Activated CD4-positive, alpha-beta T cell treated with anti-CD3 and anti-CD28 coated beads for 24 hours (primary cell): ENCODE results near the gene INAFM2.

Source experiments
- DNase-seq, 2 donors: peaks; one replicate each; pipeline ENCODE4 v3.0.0-alpha.2; 2020; ENCODE audit warnings: low read depth in 2 of 2

Gene INAFM2

GRCh38 chr15:40287968-40288367 is 35.5 kb upstream of the INAFM2 start:
- DNase-seq, result no peak

DNA sequence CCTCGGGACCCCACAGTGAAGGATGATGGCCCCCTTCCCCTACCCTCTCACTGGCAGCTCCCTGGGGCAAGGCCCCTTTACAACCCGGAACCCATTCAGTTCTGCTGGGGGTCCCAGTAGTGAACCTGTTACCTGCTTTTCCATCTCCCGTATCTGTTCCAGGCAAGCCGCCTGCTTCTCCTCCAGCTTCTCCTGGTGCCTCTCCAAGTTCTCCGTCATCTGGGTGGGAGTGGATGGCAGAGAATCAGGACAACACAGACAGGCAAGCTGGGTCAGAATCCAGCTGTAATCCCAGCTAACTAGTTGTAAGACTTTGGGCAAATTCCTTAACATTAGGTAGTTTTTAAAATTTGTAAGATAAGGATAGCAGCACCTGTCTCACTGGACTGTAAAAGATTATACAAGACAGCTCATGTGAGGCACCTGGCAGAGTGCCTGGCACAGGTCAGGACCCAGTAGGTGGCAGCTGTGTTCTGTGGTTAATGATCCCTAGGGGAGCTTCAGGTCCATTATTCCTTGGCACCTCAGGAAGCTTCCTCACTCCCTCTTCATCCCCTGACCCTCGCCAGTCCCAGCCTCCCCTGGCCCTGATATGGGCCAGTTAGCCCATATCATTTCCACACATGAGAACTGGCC is 34.2 kb upstream of the INAFM2 start:
- no peak for DNase-seq

- DNase-seq, result no peak
Measured at GRCh38 chr15:40290545-40290917, 33.0 kb upstream of the INAFM2 start.

- DNase-seq, result no peak
Measured at GRCh38 chr15:40290918-40291574, 32.4 kb upstream of the INAFM2 start.

DNA sequence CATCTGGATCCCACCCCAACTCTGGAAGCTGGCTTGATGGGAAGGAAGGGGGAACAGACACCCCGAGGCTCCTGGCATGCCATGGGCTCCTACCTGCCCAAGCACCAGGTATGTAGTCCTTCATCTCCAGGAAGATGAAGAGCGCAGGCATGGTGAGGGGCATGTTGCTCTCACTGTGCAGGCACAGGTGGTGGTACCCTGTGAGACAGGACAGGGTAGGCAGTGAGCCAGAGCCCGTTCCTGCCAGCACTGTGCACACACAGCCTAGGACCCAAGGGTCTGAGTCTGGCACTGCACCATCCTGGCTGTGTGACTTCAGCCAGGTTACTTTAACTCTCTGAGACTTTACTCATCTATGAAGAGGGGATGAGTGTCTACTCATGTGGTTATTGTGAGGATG is 31.2 kb upstream of the INAFM2 start:
- DNase-seq, result no peak

- no peak for DNase-seq
Measured at GRCh38 chr15:40293006-40293405, 30.5 kb upstream of the INAFM2 start.

DNA sequence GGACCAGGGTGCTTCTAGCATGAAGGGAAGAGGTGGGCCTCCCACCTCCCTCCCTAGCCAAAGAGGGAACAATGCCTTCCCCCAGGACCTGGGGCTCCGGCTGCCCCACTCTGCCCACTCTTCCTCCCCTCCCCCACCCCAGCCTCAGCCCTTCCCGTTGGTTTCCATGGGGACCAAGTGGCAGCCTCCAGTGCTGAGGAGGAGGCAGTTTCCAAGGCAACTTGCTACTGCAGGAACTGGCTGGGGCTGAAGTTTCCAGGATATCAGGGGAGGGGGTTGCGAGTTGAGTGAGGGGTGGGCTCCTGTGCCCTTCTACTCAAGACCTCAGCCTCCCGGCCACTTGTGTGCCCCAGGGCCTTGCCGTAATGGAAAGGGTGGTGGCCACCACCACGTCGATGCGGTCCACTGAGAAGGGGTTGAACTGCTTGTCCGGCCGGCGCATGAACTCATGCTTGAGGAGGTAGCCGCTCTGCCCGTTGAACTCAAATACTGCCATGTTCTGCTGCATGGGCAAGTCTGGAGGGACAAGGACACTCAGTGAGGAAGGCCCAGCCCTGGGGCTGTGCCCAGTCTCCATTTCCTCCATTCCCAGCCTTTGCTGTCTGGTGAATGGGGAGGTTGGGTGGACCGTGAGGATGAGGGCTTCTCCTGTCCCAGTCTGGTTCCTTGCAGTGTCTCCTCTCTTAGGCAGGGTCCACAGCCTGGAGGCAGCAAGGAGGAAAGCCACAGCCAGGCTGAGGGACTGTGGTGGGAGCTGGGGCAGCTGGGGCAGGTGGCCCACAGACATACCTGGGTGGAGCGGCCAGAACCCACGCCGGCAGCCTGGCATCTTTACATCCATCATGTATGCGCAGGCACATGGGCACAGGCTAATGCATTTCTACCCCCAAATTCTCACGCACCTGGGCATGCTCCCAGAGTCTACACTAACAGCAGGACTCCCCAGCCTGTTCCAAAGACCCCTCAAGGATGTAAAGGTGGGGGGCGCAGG is 29.3 kb upstream of the INAFM2 start:
- no peak for DNase-seq

DNA sequence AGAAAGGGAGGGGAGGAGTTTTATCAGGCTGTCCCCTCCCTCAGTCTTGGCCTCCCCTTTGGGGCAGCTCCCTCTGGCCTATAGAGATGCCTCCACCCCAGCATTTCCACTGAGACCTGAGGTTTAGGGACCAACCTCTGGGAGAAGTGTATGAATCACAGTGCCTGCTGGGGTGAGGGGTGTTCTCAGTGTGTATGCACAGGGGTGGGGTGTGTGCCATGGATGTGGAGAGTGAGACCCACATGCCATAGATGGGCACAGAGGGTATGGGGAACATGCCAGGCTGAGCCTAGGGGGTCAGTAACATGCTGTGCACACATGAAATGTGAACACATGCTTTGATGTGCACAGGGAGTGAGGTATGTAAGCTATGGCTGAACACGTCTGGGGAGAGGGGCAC is 28.2 kb upstream of the INAFM2 start:
- no peak for DNase-seq

DNA sequence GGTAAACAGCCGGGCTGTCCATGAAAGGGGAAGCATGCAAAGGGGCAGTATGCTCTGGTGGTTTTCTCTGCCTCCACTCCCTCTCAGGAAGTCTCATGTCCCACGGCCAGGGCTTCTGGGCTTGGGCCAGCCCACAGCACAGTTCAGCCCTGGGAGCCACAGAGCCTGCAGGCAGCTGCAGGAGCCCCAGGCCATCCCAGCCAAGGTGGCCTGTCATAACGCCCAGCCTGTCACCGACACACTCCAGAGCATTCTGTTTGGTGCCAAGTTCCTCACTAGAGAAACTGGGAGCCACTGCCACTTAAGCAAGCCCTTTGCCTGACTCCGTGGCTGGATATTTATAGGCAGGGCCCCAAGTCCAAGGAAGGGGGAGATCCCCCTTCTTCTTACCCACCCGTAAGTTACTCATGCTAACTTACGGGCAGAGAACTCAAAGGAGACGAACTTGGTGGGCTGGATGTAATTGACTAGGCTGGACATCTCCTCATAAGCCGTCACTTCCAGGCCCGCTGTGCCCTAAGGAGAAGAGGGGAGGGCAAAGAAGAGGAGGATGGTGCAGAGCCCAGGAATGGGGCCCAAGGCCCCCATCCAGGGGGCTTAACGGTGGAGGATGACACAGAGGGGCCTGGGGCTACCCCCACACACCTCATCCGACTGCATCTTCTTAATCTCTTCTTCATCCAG is 27.5 kb upstream of the INAFM2 start:
- DNase-seq, result no peak

DNA sequence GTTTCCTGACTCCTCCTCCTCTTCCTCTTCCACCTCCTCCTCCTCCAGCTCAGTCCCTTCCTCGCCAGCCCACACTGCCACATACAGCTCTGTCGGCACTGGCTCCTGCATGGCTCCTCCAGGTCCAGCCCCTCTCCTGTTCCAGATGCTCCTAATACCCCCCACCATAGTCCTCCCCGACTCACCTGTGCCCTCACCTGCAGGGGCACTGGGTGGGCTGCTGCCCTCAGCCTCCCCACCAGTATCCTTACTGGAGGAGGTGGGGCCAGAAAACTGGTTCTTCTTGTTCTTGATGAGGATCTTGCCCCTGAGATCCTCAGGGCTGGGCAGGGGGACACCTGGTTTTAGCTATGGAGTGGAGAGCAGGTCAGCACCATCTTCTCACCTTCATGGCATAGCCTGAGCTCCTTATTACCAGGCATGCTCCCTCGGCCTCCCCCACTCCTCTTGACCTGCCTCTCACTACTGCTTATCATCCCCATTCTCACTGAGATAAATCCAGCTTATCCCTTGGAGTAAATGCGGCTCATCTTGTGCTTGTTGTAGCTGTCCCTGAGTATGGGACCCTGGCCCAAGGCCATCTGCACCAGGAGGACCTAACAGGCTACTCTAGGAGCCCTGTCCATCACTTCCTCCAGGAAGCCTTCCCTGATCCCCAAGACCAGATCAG is 26.8 kb upstream of the INAFM2 start:
- DNase-seq, result no peak

DNA sequence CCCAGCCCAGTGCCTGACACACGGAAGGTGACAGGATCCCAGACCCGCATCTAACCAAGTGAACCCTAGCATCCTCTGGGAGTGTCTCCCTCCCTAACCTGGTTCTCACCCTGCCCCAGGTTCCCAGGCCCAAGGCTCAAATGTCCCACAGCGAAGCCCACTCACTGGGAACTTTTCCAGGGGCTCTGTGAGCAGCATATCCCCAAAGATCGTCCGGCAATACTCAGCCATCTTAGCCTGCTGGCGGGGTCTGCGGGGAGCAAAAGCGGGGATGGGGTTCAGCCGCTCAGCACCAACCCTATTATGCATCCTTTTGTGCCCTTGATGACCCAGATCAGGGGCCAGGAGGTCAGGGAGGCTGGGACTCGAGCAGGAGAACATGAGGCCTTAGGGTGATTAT is 26.1 kb upstream of the INAFM2 start:
- DNase-seq, result no peak

DNA sequence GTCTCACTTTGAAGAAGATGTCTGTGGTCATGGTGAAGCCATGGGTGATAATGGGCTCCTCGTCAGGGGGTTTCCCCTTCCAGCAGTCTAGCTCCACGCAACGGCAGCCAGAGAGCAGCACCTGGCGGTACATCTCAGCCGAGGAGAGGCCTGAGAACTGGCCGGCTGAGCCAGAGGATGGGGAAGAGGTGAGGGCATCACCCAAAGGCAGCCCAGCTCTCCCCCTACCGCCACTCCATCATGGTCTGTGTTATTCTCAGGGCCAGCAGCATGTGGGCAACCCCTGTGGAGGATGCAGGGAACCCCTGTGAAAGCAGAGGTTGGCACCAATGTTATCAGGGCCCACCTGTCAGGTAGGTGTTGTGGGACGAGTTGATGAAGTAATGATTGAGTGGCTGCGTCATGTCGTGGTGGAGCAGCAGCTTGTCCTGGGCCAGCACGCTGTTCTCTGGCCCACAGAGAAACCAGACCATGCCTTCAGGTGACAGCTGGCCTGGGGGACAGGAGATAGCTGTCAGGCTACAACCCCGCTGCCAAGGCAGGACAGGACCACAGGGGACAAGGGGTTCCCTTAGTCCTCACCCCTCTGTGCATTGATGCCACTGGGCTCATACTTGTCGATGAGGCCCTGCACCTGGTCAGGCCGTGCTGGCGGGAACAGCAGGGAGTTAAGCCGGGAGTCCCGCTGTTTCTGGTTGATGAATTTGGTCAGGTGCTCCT is 25.1 kb upstream of the INAFM2 start:
- DNase-seq, result no peak

DNA sequence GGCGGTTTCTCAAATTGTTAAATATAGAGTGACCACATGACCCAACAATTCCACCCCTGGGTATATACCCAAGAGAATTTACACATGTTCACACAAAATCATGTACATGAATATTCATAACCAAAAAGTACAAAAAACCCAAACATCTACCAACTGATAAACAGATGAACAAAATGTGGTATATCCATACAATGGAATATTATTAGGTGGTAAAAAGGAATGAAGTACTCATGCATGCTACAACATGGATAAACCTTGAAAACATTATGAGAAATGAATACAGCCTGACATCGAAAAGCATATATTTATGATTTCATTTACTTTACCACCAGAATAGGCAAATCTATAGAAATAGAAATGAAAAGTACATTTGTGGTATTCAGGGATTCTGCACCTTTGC is 23.1 kb upstream of the INAFM2 start:
- no peak for DNase-seq

GRCh38 chr15:40300771-40301170 is 22.7 kb upstream of the INAFM2 start:
- DNase-seq, result no peak

DNA sequence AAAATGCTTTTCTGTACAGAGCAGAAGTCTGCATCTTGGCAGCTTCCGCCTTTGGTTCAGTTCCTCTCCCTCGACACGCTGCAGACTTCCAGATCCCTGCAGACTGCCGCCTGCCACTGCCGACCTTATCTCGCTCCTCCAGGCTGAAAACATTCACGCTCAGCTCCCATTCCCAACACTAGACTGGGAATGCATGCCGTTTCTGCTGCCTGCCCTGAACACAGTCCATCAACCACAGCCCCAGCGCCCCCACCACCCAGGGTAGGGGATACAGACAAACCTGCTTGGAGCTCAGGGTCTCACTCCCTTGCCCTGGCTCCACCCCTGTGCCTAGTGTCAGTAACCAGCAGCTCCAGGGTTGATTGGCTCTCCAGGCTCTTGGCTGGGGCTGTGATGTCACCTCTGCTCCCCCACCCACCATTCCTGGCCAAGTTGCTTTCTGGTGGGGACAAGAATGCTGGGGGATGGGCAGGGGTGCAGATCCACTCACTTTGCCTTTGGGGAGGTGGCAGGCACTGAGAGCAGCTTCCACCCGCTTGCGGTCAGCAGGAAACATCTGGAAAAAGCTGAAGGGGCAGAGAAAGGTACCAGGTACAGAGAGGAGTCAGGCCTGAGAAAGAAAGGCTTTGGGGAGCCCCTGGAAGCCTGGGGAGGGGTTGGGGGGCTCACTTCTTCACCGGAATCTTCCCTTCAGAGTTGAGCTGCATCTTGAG is 21.9 kb upstream of the INAFM2 start:
- no peak for DNase-seq

GRCh38 chr15:40302288-40302886 is 21.1 kb upstream of the INAFM2 start:
- no peak for DNase-seq

- no peak for DNase-seq
Measured at GRCh38 chr15:40302981-40303380, 20.5 kb upstream of the INAFM2 start.

DNA sequence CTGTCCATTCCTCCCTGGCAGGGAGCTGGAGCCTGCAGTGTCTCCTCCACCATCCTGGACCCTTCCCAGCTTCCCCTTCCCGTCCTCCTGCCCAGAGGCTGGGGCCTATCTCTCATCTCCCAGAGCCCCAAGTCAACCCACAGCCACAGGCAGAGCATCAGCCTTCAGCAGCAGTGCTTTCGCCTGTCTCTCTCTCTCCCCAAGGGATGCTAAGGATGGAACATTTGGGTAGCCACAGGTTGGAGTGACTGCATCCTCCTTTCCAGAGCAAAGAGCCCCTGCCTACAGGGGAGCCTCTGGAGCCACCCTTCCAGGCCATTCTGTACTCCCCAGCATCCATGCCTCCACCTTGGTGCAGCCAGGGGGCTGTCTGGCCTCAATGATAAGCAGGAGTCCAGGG is 19.9 kb upstream of the INAFM2 start:
- no peak for DNase-seq

DNA sequence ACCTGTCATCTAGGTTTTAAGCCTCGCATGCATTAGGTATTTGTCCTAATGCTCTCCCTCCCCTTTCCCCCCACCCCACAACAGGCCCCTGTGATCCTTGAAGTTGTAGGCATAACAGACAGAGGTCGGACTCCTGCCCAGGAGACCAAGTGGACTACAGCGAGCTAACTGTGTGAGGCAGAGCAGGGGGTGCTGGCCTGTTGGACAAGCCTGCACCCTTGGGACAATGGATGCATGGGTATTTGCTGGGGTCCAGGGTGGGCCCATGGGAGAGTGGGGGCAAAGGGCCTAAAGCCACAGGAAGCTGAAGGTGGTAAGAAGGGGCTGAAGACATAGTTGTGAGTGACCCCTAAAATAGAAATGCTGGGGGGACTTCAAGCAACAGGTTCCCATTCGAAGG is 18.2 kb upstream of the INAFM2 start:
- no peak for DNase-seq

GRCh38 chr15:40306371-40306770 is 17.1 kb upstream of the INAFM2 start:
- DNase-seq, result no peak
